ENCODE data around the gene CYP11A1. TPM values are rescaled to one million over a fixed set of nuclear protein-coding genes. Genes with fewer than 3 reads are reported as not detected.

Gene CYP11A1
- total RNA-seq, result 1.1 TPM
- long read RNA-seq, result 0 reads

DNA sequence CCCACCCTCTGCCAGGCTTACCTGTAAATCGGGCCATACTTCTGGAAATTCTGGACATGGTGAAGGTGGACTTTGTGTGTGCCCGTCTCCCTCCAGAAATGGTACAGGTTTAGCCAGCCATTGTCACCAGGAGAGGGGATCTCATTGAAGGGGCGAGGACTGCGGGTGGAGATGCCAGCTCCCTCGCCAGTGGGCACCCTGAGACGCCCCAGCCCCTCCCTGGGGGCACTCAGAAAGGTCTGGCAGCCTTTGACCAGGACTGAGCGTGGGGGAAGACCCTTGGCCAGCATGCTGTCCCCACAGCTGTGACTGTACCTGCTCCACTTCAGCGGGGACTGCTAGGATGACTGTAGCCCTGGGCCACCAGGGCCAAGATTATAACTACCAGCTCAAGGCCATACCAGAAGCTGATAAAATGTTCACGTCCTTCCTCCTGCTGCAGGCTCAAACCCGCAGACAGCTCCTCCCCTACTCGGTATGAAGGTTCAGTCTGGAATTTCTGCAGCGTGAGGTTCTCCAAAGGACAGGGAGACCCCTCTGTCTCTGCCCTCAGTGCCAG is at the start of gene CYP11A1:
TSS of gene CYP11A1 (minus strand) at position 351 of the 559 bp plus-strand sequence. CDS start at position 290, 61 bp downstream.
- ATAC-seq (no peak), DNase-seq (no peak)
- TF ChIP-seq, protein P1, sequence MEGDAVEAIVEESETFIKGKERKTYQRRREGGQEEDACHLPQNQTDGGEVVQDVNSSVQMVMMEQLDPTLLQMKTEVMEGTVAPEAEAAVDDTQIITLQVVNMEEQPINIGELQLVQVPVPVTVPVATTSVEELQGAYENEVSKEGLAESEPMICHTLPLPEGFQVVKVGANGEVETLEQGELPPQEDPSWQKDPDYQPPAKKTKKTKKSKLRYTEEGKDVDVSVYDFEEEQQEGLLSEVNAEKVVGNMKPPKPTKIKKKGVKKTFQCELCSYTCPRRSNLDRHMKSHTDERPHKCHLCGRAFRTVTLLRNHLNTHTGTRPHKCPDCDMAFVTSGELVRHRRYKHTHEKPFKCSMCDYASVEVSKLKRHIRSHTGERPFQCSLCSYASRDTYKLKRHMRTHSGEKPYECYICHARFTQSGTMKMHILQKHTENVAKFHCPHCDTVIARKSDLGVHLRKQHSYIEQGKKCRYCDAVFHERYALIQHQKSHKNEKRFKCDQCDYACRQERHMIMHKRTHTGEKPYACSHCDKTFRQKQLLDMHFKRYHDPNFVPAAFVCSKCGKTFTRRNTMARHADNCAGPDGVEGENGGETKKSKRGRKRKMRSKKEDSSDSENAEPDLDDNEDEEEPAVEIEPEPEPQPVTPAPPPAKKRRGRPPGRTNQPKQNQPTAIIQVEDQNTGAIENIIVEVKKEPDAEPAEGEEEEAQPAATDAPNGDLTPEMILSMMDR (IDR thresholded peaks at IDR 0.05), result no peak
- Histone ChIP-seq H3K27me3 (peaks cover 14% of the 10 kb centered on the region), H3K4me1 (peaks cover 10% of the 10 kb centered on the region), H3K4me3 (no peak within 1 kb of the TSS), H3K9me3 (no peaks in the 10 kb centered on the region), H3K36me3 (no peaks in the 10 kb centered on the region), H3K27ac (no peak within 1 kb of the TSS)
- intact Hi-C loops (cut with DNase I), result no loop called here

DNA sequence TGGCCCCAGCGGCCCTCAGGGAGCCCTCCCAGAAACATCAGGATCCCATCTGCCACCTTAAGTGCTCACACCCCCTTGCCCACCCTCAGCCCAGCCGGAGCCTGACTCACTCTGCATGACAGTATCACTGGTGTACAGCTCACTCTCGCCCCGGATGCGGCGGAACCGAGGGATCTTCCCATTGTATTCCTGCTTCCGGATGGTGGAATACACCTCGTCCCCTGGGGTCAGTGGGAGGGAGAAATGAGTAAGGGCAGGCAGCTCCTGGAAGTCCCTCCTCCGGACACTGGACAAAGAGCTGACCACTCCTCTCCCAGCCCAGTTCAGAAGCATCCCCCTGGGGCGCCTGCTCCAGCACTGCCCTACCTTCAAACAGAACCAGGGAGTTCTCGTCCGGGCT is 49.8 kb upstream of the CYP11A1 start:
- Histone ChIP-seq H3K4me3 (no peak overlapping the region), H3K4me1 (peaks cover under 1% of the 10 kb centered on the region), H3K36me3 (no peaks in the 10 kb centered on the region), H3K27me3 (no peaks in the 10 kb centered on the region), H3K27ac (no peak overlapping the region), H3K9me3 (no peaks in the 10 kb centered on the region)
- intact Hi-C loops (cut with DNase I), result no loop called here
- DNase-seq, result no peak
- TF ChIP-seq, protein P1 (IDR thresholded peaks at IDR 0.05), result no peak
- no peak for ATAC-seq

DNA sequence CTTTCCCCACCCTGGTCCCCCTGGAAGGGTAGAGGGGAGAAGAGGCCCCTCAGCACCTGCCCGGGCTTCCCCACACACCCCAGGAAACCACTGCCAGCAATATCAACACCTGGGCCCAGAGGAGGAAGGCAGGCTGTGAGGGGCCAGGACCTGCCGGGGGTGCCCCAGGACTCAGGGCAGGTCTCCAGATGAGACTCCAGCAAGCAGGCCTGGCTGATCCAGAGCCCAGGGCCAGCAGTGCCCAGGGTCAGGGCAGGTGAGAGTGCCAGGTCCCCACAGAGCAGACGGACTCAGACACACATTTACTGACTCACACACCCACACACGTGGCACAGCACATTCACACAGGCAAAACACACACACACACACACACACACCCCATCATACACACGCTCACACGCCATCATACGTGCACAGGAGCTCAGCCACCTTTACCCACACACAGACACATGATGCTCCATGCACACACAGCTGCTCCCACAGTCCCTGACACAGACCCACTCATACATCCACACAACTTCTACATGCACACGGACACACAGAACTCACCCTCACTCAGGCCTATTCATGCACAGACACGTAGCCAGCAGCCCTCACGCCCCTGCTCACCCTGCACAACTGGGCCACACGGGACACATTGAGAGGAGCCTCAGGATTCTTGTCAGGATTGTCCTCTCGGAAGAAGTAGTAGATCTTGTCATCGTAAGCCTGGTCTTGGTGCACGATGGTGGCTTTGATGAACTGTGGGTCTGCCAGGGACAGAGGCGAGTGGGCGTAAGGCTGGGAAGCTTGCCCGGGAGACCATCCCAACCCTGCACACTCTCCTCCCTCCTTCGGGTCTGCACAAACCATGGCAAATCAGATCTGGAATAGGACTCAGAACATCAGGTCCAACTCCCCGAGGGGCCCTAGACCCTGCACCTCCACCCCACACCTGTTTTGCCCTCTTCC is 48.8 kb upstream of the CYP11A1 start:
- no peak overlapping the region for H3K27ac ChIP-seq
- no peaks in the 10 kb centered on the region for H3K36me3 ChIP-seq
- no peaks in the 10 kb centered on the region for H3K4me1 ChIP-seq
- TF ChIP-seq, protein P1 (IDR thresholded peaks at IDR 0.05), result no peak
- no peak overlapping the region for H3K4me3 ChIP-seq
- DNase-seq (no peak), ATAC-seq (no peak)
- intact Hi-C loops (cut with DNase I), result no loop called here
- H3K27me3 ChIP-seq, result no peaks in the 10 kb centered on the region
- H3K9me3 ChIP-seq, result no peaks in the 10 kb centered on the region

DNA sequence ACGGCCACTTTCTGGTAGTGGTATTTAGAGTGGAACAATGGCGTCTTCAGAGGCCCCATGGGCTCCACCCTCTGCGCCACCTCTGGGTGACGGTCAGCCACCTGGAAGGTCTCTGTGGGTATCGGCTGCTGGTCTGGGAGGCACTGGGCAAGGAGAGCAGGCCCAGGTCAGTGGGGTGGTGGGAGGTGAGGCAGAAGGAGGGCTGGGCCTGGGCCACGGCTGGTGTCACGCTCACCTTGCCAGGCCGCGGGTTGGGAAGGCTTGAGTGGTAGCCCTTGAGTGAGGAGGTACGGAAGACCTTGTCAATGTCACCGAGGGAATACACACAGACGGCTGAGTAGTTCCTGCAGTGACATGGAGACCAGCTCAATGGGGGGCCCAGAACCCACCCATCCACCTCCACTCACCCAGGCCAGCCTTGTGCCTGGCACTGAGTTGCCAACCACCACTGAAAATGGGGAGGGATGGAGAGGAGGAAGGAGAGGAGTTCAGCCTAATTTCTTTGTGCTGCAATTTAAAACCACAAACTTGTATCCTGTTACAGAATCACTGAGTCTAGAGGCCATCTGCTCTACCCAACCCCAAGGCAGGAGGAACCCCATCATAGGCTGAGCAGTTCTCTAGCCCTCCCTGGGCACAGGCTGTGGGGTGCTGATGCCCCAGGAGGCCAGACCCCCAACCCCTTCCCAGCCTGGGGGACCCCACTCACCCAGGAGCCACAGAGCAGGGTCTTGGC is 47.3 kb upstream of the CYP11A1 start:
- TF ChIP-seq, protein P1 (IDR thresholded peaks at IDR 0.05), result no peak
- no peaks in the 10 kb centered on the region for H3K36me3 ChIP-seq
- H3K4me1 ChIP-seq, result no peaks in the 10 kb centered on the region
- intact Hi-C loops (cut with DNase I), result no loop called here
- DNase-seq (no peak), ATAC-seq (no peak)
- no peaks in the 10 kb centered on the region for H3K27me3 ChIP-seq
- H3K9me3 ChIP-seq, result no peaks in the 10 kb centered on the region
- no peak overlapping the region for H3K27ac ChIP-seq
- H3K4me3 ChIP-seq, result no peak overlapping the region

DNA sequence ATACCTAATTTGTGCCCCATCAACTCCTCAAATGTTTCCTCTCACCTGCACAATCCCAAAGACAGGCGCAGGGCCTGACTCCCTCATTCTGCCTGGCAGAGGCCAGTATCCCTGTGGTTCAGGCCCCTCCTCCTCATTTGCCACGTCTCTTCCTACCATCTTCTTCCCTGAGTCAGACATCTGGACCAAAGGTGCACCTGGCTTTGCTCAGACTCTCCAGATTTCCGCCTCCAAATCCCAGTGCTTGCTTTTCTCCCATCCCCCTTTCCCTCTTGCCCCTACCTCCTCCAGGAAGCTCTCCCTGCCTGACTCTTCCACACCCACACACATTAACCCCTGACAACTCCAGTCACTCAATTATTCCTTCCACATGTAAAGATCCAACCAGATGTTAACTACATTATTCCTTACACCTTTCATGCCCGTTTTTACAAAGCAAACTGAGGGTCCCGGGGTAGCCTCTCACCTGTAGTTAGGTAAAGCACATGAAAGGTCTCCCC is 46.7 kb upstream of the CYP11A1 start:
- intact Hi-C loops (cut with DNase I), result no loop called here
- Histone ChIP-seq H3K9me3 (no peaks in the 10 kb centered on the region), H3K4me1 (no peaks in the 10 kb centered on the region), H3K36me3 (no peaks in the 10 kb centered on the region), H3K4me3 (no peak overlapping the region), H3K27me3 (no peaks in the 10 kb centered on the region), H3K27ac (no peak overlapping the region)
- TF ChIP-seq, protein P1 (IDR thresholded peaks at IDR 0.05), result no peak
- DNase-seq (no peak), ATAC-seq (no peak)

All from upper lobe of right lung (tissue), 1 donor.